ENCODE results near the gene PIGM. TPM values are rescaled to one million over a fixed set of nuclear protein-coding genes. Genes with fewer than 3 reads are reported as not detected.

The PIGM gene
- total and polyA plus RNA-seq, 8 donors: 0.76 to 8.7 (median 4.0) TPM

DNA sequence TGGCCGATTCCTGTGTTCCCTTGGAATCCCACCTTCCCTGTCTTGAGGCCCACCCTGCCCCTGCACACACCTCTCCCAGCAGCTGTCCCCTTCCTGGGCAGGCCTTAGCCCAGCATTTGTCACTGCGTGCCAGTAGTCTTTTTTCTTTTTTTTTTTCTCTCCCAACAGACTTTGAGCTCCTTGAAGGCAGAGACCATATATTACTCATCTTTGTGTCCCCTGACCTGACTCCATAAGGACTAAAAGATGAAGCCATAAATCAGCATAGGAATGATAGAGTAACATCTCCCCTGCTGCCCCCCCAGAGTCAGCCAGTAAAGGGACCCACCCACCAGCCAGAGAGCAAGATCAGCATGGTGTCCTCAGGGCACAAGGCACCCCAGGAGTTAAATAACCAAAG, 27.4 kb downstream of the PIGM start:
- no peaks in the 10 kb centered on the region for H3K36me3 ChIP-seq
- no peak for DNase-seq
- no peaks in the 10 kb centered on the region for H3K27me3 ChIP-seq

DNA sequence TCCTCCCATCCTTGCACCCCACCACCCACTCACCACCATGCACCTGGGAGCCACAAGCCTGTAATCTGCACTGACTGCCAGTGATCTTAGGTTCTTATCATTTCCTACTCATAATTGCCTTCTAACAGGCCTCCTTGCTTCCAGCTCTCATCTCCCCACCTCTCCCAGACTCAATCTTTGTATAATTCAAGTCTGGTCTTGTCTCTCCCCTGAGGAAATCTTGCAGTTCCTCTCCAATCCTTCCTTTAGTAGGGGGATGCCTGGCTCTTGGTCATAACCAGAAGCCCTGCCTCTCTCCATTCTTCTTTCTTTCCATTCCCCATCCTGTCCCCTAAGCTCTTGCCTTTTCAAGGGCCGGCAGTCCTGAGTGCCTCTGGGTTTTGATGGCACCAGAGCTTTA, 27.8 kb downstream of the PIGM start:
- intact Hi-C loops (cut with DNase I; ENCODE audit: low total_unique reads): loop anchor here (5.0 to 10.0 kb wide), 2 partner anchors 62 to 209 kb away; no protein-coding TSS in a partner anchor
- Histone ChIP-seq H3K9me3 (no peaks in the 10 kb centered on the region), H3K27ac (no peak overlapping the region)

More for the DNA sequence above, 27.4 kb downstream of the PIGM start:
- intact Hi-C loops (cut with DNase I; ENCODE audit: low total_unique reads): loop anchor here (5.0 to 10.0 kb wide), 2 partner anchors 62 to 210 kb away; no protein-coding TSS in a partner anchor
- TF ChIP-seq POLR2AphosphoS5 (IDR thresholded peaks at IDR 0.05): no peak
- TF ChIP-seq, protein P1, sequence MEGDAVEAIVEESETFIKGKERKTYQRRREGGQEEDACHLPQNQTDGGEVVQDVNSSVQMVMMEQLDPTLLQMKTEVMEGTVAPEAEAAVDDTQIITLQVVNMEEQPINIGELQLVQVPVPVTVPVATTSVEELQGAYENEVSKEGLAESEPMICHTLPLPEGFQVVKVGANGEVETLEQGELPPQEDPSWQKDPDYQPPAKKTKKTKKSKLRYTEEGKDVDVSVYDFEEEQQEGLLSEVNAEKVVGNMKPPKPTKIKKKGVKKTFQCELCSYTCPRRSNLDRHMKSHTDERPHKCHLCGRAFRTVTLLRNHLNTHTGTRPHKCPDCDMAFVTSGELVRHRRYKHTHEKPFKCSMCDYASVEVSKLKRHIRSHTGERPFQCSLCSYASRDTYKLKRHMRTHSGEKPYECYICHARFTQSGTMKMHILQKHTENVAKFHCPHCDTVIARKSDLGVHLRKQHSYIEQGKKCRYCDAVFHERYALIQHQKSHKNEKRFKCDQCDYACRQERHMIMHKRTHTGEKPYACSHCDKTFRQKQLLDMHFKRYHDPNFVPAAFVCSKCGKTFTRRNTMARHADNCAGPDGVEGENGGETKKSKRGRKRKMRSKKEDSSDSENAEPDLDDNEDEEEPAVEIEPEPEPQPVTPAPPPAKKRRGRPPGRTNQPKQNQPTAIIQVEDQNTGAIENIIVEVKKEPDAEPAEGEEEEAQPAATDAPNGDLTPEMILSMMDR (IDR thresholded peaks at IDR 0.05): no peak
- no peak for TF ChIP-seq POLR2A (IDR thresholded peaks at IDR 0.05)
- TF ChIP-seq EP300 (IDR thresholded peaks at IDR 0.05): no peak
- Histone ChIP-seq H3K4me1 (no peaks in the 10 kb centered on the region), H3K27ac (no peak overlapping the region), H3K9me3 (no peaks in the 10 kb centered on the region), H3K4me3 (no peak overlapping the region)
- WGBS, 5 donors: 85 to 98% (median 90%) methylated on average over 2 of the region's 2 CpGs

DNA sequence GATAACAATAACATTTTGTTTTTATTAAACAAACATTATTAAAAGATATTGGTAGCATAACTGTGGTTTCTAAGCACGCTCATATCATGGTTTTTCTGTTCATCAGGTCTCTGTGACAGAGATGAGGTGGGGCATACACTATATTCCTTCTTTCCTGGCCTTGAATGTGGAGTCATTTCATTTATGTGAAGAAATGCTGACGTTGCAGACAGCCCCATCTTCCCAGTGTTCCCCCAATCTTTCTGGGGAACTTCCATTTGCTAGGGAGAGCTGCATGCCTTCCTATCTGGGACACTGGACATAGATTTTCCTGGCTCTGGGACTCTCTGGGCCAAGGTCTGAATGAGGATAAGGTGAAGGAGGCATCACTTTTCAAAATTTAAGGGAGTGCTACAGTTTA, 30.4 kb downstream of the PIGM start:
- Histone ChIP-seq H3K36me3 (no peaks in the 10 kb centered on the region), H3K4me3 (no peak overlapping the region), H3K9me3 (no peaks in the 10 kb centered on the region), H3K27ac (no peak overlapping the region), H3K27me3 (no peaks in the 10 kb centered on the region), H3K4me1 (no peaks in the 10 kb centered on the region)
- intact Hi-C loops (cut with DNase I; ENCODE audit: low total_unique reads): loop anchor here (5.0 to 10.0 kb wide), 2 partner anchors 59 to 207 kb away; no protein-coding TSS in a partner anchor
- WGBS, 5 donors: 57 to 81% (median 68%) methylated on average over 2 of the region's 2 CpGs
- TF ChIP-seq POLR2AphosphoS5 (IDR thresholded peaks at IDR 0.05): no peak
- no peak for TF ChIP-seq POLR2A (IDR thresholded peaks at IDR 0.05)
- TF ChIP-seq, protein P1 (IDR thresholded peaks at IDR 0.05): no peak
- TF ChIP-seq EP300 (IDR thresholded peaks at IDR 0.05): no peak
- DNase-seq: no peak

More for the DNA sequence above, 27.8 kb downstream of the PIGM start:
- DNase-seq: no peak
- WGBS, 5 donors: 86 to 96% (median 91%) methylated on average over 1 of the region's 1 CpG
- TF ChIP-seq, protein P1 (IDR thresholded peaks at IDR 0.05): no peak
- TF ChIP-seq POLR2AphosphoS5 (IDR thresholded peaks at IDR 0.05) (no peak), POLR2A (IDR thresholded peaks at IDR 0.05) (no peak), EP300 (IDR thresholded peaks at IDR 0.05) (no peak)
- Histone ChIP-seq H3K27me3 (no peaks in the 10 kb centered on the region), H3K4me1 (no peaks in the 10 kb centered on the region), H3K36me3 (no peaks in the 10 kb centered on the region), H3K4me3 (no peak overlapping the region)

DNA sequence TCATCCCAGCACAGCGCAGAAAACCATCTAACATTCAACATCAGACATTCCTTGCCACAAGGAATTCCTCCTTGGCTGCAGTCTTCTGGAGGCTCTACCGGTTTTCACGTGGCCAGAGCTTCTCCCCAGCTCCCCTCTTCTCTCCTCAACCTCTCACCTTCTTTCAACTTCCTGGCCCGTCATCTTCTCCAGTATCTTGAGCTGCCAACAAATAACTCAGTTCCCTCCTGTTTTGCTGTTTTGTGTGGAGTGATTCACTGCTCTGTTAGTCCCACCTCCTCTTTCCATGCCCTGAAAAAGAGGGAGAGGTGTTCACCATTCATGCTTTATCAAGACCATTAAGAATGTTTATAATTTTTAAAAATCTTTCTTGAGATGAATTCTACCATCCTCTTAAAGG, 32.6 kb downstream of the PIGM start:
- H3K4me3 ChIP-seq: no peak overlapping the region
- H3K36me3 ChIP-seq: no peaks in the 10 kb centered on the region
- WGBS, 5 donors: 50 to 74% (median 67%) methylated on average over 4 of the region's 4 CpGs
- no peak for DNase-seq
- H3K4me1 ChIP-seq: no peaks in the 10 kb centered on the region
- H3K27ac ChIP-seq: no peak overlapping the region
- H3K27me3 ChIP-seq: no peaks in the 10 kb centered on the region
- no peaks in the 10 kb centered on the region for H3K9me3 ChIP-seq
- intact Hi-C loops (cut with DNase I; ENCODE audit: low total_unique reads): no loop called here
- TF ChIP-seq POLR2A (IDR thresholded peaks at IDR 0.05): no peak
- TF ChIP-seq, protein P1 (IDR thresholded peaks at IDR 0.05): no peak
- no peak for TF ChIP-seq POLR2AphosphoS5 (IDR thresholded peaks at IDR 0.05)
